ENCODE measurements around the gene TEX14.
"Not testable (repeated sequence)": the region's sequence is repeated elsewhere in the genome, so short reads cannot be mapped to it uniquely, and the experiment has no call there.

TEX14 gene

DNA sequence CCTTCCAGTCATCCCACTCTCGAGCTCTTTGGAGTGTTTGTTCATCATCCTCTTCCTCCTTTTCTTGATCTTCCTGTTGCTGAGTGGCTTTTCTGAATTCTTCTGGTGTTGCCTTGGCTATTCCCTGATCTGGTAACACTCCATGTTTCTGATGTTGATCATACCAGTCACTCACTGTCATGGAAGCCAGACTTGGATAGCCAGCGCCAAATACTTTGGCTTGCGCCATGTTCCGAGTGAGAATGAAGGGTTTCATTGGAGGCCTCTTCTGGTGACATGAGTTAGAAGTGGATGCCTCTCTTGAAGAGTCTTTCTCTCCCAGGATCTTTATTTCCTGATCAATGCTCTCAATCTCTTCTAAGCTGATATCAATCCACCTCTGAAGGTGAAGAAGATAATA is 31.2 kb downstream of the TEX14 start:
- Histone ChIP-seq H3K27ac (no peak overlapping the region), H3K4me3 (no peak overlapping the region)

DNA sequence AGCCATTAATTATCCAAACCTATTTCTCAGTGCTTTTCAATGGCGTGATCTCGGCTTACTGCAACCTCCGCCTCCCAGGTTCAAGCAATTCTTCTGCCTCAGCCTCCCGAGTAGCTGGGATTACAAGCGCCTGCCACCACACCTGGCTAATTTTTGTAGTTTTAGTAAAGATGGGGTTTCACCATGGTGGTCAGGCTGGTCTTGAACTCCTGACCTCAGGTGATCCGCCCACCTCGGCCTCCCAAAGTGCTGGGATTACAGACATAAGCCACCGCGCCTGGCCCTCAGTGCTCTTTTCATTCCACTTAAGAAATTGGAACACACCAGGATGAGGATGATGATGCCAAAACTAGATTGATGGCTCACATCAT is 32.1 kb downstream of the TEX14 start:
- peak overlapping the region in 19 of 21 experiments; percentile 33 to 97 (median 89) for H3K27ac ChIP-seq

DNA sequence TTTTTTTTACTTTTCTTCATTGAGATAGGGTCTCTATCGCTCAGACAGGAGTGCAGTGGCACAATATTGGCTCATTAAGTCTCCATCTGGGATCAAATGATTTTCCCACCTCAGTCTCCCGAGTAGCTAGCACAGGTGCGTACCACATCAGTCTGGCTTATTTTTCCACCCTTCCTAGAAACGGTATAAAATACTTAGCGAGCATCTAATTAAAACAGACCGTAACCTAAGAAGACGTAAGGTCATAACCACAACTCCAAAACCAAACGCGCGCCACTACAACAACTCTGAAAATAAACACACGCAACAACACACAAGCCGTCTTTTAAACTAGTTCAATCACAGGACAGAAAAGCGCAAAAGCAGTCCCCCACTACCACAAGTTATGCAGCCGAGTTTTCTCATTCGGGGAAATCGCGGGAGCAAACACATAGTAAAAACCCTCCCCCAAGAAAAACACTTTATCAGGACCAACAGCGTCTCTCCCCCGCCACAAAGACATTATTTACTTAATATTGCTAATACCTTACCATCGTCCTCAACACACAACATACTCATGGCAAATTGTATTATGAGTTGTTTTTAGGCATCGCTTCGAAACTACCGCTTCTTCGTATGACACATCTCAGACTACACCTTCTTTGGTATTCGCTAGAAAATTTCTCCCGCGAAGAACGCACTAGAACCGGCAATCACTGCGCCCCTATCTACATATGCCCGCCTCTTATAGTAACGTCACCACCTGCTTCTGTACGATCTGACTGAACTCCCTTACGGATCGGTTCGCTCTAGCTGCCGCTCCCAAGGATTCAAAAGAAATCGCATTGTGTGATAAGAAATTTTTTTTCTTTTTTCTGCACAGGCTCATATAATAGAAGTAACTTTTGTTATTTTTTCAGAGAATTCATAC is 32.8 kb downstream of the TEX14 start:
- Histone ChIP-seq H3K27ac (peak overlapping the region; percentile 25 to 97 (median 87)), H3K4me3 (peak overlapping the region; percentile 11 to 41 (median 28))

More for the DNA sequence above, 32.1 kb downstream of the TEX14 start:
- H3K4me3 ChIP-seq: peak overlapping the region; percentile 11 to 41 (median 28)

DNA sequence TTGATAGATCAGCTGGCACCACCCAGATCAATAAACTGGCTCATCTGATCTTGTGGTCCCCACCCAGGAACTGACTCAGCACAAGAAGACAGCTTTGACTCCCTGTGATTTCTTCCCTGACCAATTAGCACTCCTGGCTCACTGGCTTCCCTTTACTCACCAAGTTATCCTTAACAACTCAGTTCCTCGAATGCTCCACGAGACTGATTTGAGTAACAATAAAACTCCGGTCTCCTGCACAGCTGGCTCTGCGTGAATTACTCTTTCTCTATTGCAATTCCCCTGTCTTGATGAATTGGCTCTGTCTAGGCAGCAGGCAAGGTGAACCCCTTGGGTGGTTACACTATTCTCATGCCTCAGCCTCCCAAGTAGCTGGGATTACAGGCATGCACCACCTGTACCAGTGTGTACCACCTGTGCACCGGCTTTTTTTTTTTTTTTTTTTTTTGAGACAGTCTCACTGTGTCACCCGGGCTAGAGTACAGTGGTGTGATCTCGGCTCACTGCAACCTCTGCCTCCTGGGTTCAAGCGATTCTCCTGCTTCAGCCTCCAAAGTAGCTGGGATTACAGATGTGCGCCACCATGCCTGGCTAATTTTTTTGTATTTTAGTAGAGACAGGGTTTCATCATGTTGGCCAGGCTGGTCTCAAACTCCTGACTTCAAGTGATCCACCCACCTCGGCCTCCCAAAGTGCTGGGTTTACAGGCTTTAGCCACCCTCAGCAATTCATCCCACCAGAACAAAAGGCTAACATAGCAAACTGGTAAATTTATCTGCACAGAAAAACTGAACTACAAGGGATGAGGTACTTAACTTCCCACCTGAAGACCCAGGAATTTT is 33.7 kb downstream of the TEX14 start:
- H3K4me3 ChIP-seq: not testable (repeated sequence)
- peak overlapping the region in 10 of 21 experiments; percentile 76 to 97 (median 90) for H3K27ac ChIP-seq

DNA sequence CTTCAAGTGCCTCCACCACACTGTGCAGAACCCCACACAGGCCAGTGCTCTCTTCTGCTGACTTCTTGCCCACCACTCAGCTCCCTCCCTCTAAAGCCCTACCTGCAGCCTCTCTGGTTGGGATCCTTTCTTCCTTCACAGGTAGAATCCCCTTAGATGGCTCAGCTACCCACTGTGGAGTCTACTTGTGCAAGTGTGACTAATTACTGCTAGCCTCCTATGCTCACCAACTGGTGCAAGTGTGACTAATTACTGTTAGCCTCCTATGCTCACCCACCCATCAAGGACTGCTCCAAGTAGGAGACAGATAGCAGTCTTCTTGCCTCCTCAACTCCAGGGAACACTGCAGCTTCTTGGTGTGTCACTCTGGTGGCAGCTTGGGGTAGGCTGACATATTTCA is 43.6 kb downstream of the TEX14 start:
- no peak overlapping the region for H3K4me3 ChIP-seq
- H3K27ac ChIP-seq: no peak overlapping the region

DNA sequence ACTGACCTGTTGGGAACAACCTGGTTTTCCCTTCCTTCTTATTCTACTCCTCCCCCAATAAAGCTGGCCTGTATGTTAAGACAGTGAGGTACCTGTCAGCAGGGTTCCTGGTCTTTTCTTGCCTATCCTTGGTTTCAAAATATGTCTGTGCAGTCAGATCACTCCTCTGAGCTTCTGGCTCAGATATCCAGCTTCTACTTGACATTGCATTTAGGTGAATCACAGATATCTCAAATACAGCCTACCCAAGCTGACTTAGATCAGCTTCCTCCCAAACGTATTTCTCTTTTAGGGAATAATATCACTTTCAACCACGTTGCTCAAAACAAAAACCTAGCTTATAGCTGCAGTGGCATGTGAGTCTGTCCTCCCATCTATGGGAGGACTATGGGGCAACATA is 48.7 kb downstream of the TEX14 start:
- no peak overlapping the region for H3K27ac ChIP-seq

DNA sequence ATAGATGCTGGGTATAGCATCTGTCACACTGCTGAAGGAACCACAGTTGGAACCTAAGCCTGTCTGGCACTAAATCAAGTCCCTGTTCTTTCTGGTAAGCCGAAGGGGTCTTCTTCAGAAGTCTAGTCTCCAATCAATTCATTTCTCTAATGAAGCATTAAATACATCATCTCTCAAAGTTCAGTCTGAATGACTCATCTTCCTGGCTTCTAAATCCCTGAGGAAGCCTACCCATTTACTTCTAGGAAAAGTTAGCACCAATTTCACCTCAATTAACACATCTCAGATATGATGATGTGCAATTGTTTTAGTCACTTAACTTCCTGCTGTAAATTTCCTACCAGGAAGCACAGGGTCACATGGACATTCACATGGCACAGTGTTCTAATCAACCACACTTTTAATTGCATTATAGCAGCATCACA is 49.9 kb downstream of the TEX14 start:
- Histone ChIP-seq H3K4me3 (no peak overlapping the region), H3K27ac (no peak overlapping the region)

More for the DNA sequence above, 48.7 kb downstream of the TEX14 start:
- H3K4me3 ChIP-seq: no peak overlapping the region

DNA sequence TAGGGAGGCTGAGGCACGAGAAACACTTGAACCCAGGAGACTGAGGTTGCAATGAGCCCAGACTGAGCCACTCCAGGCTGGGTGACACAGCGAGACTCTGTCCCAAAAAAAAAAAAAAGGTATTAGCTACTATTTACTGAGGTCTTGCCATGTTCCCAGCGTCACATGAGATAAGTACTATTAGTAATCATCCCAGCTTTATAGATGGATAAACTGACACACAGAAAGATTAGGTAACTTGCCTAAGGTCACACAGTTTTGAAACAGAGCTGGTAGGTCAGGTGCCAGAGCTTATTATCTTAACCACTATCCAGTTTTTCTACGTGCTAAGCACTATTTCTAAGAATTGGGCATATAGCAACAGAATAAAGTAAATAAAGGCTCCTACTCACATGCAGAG is 51.6 kb downstream of the TEX14 start:
- Histone ChIP-seq H3K4me3 (no peak overlapping the region), H3K27ac (no peak overlapping the region)

DNA sequence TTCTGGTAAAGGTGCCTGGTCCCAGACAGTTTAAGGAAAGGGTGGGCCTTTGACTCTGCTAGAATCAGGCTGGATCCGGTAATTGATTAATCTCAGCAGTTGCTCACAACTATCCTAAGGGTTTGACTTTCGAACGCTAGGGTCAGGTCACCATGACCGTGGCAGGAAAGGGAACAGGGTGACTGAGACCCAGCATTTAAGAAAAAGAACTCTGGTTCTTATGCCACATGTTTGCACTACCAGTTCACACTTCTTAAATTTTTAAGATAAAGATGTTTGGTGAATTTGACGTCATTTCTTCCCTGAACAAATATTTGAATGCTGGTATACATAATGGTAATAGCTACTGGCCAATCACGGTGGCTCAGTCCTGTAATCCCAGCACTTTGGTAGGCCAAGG is 52.2 kb downstream of the TEX14 start:
- Histone ChIP-seq H3K27ac (no peak overlapping the region), H3K4me3 (no peak overlapping the region)

DNA sequence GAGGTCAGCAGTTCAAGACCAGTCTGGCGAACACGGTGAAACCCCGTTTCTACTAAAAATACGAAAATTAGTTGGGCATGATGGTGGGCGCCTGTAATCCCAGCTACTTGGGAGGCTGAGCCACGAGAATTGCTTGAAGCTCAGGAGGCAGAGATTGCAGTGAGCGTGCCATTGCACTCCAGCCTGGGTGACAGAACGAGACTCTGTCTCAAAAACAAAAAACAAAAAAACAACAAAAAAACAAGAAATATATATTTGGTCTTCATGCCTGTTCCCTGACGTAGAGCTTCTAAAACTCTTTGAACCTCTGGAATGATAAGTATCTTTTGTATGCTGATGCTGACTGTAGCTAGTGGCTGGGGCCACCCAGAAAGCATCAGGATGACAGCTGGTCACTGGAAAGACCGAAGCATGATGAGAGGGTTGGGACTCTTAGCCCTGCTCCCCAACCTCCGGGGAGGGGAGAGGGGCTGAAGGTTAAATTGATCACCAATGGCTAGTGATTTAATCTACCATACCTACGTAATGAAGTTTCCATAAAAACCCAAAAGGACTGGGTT is 54.8 kb downstream of the TEX14 start:
- no peak overlapping the region for H3K4me3 ChIP-seq
- H3K27ac ChIP-seq: no peak overlapping the region

DNA sequence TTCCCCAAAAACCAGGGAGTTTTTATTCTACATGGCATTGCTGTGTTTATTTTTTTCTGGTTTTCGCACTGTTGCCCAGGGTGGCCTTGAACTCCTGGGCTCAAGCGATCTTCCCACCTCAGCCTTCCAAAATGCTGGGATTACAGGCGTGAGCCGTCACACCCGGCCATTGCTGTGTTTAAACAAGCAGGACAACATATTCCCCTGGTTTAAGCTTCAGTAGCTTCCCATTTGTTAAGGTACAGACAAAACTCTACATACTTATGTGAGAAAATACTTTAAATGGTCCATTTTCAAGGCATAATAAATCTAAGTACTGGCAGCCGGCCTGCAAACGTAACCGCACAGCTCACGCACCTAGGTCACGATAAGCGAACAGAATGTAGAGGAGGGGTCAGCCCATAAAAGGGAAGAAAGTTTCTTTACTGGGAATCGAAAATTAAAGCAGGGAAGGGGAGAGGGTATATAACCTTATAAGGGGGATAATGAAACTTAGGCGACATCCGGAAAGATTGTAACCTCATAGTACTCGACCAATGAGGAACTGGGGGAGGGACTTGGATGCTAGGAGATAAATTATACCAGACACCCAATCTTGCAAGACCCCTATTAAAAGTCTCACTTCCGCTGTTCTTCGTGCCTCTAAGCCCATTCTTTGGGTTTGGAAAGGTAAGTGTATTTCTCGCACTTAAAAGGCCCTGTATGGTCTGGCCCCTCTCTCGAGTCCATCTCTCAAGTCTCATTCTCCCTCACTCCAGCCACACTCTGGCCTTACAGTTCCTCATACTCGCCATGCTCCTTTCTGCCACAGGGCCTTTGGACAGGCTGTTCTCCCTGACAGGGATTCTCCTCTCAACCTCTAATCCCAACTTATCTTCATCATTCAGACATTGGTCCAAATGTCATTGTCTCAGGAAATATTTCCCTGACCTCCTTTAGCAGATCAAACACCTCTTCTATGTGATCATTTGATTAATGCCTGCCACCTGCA is 59.2 kb downstream of the TEX14 start:
- peak overlapping the region in 20 of 21 experiments; percentile 70 to 96 (median 88) for H3K27ac ChIP-seq
- peak overlapping the region; percentile 19 to 47 (median 29) for H3K4me3 ChIP-seq

DNA sequence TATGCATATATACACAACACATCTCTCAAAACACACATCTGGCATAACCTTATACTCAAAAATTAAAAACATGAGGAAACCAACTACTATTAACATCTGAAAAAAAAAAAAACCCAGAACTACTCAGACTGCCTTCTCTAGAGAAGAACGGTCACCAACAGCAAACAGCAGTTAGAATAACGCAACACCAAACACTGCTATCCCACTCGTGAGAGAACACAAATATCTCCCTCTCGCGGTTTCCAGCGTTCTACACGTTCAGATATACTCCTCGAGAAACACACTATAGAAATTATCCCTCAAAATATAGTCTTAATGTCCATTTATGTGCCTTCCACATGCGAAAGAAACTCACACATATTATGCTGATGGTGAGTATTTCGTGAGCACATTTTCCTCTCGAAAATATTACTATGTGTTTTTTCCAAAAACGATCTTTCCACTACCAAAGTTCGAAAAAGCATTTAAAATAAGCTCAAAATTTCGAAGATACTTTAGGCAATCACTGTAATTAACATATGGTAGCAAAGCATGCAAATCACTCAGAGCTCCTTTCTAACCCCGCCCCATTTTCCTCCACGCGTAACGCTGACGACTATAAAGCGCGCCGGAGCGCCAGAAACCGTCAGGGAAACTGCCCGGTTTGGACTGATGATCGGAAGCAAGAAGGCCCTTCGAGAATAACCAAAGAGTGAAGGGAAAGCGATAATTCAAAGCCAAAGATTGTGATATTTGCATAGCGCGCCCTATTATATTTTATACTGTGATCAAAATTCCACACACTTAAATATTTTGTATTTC is 60.1 kb downstream of the TEX14 start:
- peak overlapping the region; percentile 19 to 47 (median 29) for H3K4me3 ChIP-seq

DNA sequence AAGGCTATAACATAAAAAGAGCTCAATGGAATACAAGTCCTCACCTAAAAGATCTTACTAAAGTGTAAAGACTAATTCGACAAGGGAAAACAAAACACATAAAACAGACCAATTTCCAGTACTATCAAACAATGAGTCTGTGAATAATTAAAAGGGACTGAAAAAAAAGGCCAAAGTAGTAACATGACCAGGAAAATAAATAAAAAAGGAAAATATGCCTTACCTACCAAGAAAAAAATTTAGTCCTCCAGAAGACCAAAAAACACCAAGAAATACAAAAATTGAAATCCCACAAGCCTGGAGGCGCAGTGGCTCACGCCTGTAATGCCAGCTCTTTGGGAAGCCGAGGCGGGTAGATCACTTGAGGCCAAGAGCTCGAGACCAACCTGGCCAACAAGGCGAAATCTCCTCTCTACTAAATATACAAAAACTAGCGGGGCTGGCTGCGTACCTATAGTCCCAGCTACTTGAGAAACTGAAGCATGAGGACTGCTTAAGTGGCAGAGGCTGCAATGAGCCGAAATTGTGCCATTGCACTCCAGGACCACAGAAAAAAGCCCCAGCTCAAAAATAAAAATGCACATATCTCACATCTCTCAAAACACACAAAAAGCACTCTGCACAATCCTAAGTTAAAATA is 60.8 kb downstream of the TEX14 start:
- H3K4me3 ChIP-seq: peak overlapping the region in 1 of 7 experiments; percentile 34
- peak overlapping the region in 19 of 21 experiments; percentile 56 to 96 (median 88) for H3K27ac ChIP-seq

More for the DNA sequence above, 60.1 kb downstream of the TEX14 start:
- peak overlapping the region in 20 of 21 experiments; percentile 70 to 96 (median 88) for H3K27ac ChIP-seq

DNA sequence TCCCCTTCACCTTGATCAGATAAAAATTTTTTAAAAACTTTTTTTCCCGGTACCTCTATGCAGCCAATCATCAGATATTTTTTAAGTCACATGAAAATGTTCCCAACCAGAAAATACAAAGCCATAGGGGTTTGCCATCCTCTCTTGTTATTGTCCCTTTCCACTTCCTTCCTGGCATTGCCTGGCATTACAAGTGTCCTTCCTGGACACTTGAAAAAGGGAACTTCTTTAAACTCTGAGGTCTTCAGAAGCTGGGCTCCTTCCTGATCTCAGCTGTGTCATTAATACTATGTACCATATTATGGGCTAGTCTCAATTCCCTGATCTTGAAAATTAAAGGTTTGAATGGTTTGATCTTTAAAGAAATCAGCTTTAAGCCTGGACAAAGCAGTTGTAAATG is 64.9 kb downstream of the TEX14 start:
- no peak overlapping the region for H3K4me3 ChIP-seq
- no peak overlapping the region for H3K27ac ChIP-seq

DNA sequence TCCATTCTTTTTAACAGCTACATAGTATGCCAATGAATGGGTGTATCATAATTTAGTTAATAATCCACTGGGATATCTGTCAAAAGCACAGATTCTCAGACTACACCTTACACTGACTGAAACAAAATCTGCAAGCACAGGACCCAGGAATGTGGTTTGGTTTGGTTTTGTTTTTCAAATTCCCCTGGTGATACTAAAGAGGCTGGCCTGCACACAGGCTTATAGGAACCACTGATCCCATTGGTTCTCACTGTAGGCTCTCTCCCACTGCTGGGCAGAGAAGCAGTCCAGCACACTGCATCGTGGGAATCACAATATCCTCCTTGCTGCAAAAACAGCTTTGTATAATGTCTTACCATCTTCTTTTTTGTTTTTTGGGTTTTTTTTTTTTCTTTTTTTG is 67.1 kb downstream of the TEX14 start:
- Histone ChIP-seq H3K4me3 (no peak overlapping the region), H3K27ac (no peak overlapping the region)

DNA sequence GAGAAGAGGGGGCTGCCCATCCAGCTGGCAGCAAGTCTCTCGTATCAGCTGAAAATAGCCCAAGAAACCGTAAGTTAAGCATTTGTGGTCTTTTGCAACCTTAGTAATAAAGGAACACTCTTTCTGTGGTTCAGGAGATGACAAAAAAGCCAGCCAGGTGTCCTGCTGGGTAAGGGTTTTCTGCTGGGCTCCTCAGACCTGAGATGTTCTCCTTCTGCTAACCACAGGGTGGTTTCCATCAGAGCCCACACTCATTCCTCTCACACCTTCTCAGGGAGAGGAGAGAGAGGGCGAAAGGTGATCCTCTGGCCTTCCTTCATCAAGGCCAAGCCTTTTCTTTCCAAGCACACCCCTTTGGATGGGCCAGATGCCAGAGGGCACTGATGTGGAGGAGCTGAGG is 70.7 kb downstream of the TEX14 start:
- no peak overlapping the region for H3K4me3 ChIP-seq
- H3K27ac ChIP-seq: no peak overlapping the region

DNA sequence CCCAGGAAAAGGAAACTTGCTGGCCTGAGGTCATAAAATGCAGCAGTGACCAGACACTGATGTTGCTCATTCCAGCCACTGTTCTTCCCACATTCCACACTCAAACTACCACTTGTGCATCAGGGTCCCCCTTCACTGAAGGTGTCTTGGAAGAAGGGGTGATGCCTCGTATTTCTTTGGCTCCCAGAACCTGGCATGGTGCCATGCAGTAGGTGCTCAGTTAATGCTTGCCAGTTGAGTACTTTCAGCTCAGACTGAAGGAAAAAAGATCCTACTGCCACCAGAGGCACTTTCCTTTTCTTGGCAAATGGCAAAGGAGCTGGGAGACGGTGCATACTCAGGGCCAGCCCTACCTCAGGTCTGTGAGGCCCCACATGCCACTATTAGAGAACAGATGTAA is 73.5 kb downstream of the TEX14 start:
- no peak overlapping the region for H3K27ac ChIP-seq
- no peak overlapping the region for H3K4me3 ChIP-seq

DNA sequence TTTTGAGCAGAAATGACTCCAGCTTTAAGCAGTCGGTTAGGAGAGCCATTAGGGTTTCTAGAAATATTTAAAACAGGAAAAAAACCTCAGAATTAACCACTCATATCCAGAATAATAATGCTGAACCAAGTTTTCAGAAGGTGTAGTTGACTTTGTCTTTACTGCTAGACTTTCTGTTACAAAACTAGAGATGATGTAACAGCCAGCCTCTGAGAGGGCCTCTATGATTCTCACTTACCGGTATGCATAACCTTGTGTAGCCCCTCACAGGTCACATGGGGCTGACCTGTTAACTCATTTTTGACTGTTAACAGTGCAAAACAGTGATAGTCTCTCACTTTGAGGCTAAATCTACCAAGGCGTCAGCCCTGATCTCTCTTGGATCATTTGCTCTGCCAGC is 74.3 kb downstream of the TEX14 start:
- no peak overlapping the region for H3K4me3 ChIP-seq
- H3K27ac ChIP-seq: no peak overlapping the region
